GM21717 (cell line): Measurements from ENCODE around the gene PRG2.
"Not testable (repeated sequence)": the region's sequence is repeated elsewhere in the genome, so short reads cannot be mapped to it uniquely, and the experiment has no call there.

Experiments used
- ATAC-seq: cut with Tn5 transposase; IDR thresholded peaks from one replicate; pipeline ENCODE4 v1.9.1; 2021; ENCODE audit warnings: mild to moderate bottlenecking, moderate library complexity; ENCODE audit not compliant: unreplicated experiment

Gene PRG2

GRCh38 chr11:57421066-57421465, 30.6 kb upstream of the PRG2 start:
- no peak for ATAC-seq

- ATAC-seq, result no peak
These were observed 28.7 kb upstream of the PRG2 start for GRCh38 chr11:57419146-57419545.

- no peak for ATAC-seq
These were observed 27.7 kb upstream of the PRG2 start for GRCh38 chr11:57418131-57418530.

GRCh38 chr11:57417056-57417455, 26.6 kb upstream of the PRG2 start:
- ATAC-seq, result no peak

GRCh38 chr11:57416436-57416835, 26.0 kb upstream of the PRG2 start:
- no peak for ATAC-seq

GRCh38 chr11:57414612-57415212, 24.3 kb upstream of the PRG2 start:
- no peak for ATAC-seq

- no peak for ATAC-seq
These were observed 23.2 kb upstream of the PRG2 start for GRCh38 chr11:57413681-57414080.

- ATAC-seq, result no peak
These were observed 19.8 kb upstream of the PRG2 start for GRCh38 chr11:57410287-57410686.

GRCh38 chr11:57409321-57410100, 19.1 kb upstream of the PRG2 start:
- ATAC-seq, result no peak

GRCh38 chr11:57408771-57409170, 18.3 kb upstream of the PRG2 start:
- ATAC-seq, result no peak

GRCh38 chr11:57407941-57408475, 17.6 kb upstream of the PRG2 start:
- ATAC-seq, result no peak

- no peak for ATAC-seq
These were observed 16.8 kb upstream of the PRG2 start for GRCh38 chr11:57407010-57407920.

- ATAC-seq, result peak; percentile 70
These were observed 16.0 kb upstream of the PRG2 start for GRCh38 chr11:57406337-57406904.

GRCh38 chr11:57405271-57405860, 14.9 kb upstream of the PRG2 start:
- no peak for ATAC-seq

GRCh38 chr11:57403802-57404147, 13.3 kb upstream of the PRG2 start:
- ATAC-seq, result peak; percentile 39

- not testable (repeated sequence) for ATAC-seq
These were observed 12.8 kb upstream of the PRG2 start for GRCh38 chr11:57403003-57403801.

- no peak for ATAC-seq
These were observed 11.9 kb upstream of the PRG2 start for GRCh38 chr11:57402188-57403002.

- no peak for ATAC-seq
These were observed 9.6 kb upstream of the PRG2 start for GRCh38 chr11:57399972-57400578.

- no peak for ATAC-seq
These were observed 8.8 kb upstream of the PRG2 start for GRCh38 chr11:57399221-57399620.
